Suprapubic skin (tissue), 4 donors: ENCODE data around the gene PHF21A.

ENCODE experiments used
- CTCF ChIP-seq, 2 donors: fragments of 200-600 bp in 1 of 2; fragments of 450-650 bp in 1 of 2; sonication (generic) in 1 of 2; IDR thresholded peaks; one replicate each; pipeline ENCODE4 v1.5.1; 2016 to 2019; ENCODE audit warnings: antibody characterized with exemption in 2 of 2, mild to moderate bottlenecking in 1 of 2, moderate library complexity in 1 of 2
- EP300 ChIP-seq: sonication (generic); formaldehyde crosslinking; IDR thresholded peaks from one replicate; pipeline ENCODE4 v1.6.1; 2017; ENCODE audit warnings: antibody characterized with exemption
- POLR2A ChIP-seq, 2 donors: fragments of 450-650 bp; IDR thresholded peaks; one replicate each; pipeline ENCODE4 v1.6.1; 2017; ENCODE audit warnings: antibody characterized with exemption in 2 of 2, mild to moderate bottlenecking in 2 of 2, moderate library complexity in 2 of 2
- POLR2AphosphoS5 ChIP-seq, 3 donors: sonication (generic); formaldehyde crosslinking; IDR thresholded peaks; one replicate each; pipeline ENCODE4 v1.6.1; 2017; ENCODE audit warnings: antibody characterized with exemption in 3 of 3

- TF ChIP-seq CTCF (IDR thresholded peaks at IDR 0.05) (no peak), POLR2AphosphoS5 (IDR thresholded peaks at IDR 0.05) (no peak), POLR2A (IDR thresholded peaks at IDR 0.05) (no peak), EP300 (no peak)
Observed at GRCh38 chr11:46064221-46064620, 57.0 kb downstream of the PHF21A start.
